IMR-90 (cell line): ENCODE data around the gene ARMC9. TPM values are rescaled to one million over a fixed set of nuclear protein-coding genes. Genes with fewer than 3 reads are reported as not detected.

Source experiments
- ATAC-seq: fragments of 200-7000 bp; cut with Tn5 transposase; 2 replicates; pipeline ENCODE4 v1.9.1; 2020; ENCODE audit warnings: low read depth, mild to moderate bottlenecking, moderate library complexity
- BruUV-seq: library from RNA; stranded (reverse); fragments of 400-500 nt; replicated peaks from 2 replicates; lab custom pipeline; 2021; lab: Mats Ljungman, UMichigan
- CTCF ChIA-PET: fragments of 300-600 bp; formaldehyde crosslinking; extraction: SDS; loops from one replicate; lab custom pipeline; 2021; ENCODE audit warnings: antibody characterized with exemption; lab: Yijun Ruan, JAX
- POLR2A ChIA-PET: fragments of 300-600 bp; sonication (Branson Sonifier 250); formaldehyde crosslinking; loops from one replicate; lab custom pipeline; 2022; ENCODE audit warnings: antibody characterized with exemption; ENCODE audit not compliant: unreplicated experiment; lab: Charles Lee
- DNase-seq: peaks from one replicate; pipeline ENCODE4 v3.0.0; 2013
- H2AFZ ChIP-seq: replicated peaks from 2 replicates; pipeline ENCODE3; 2013; ENCODE audit warnings: low read length, mild to moderate bottlenecking; ENCODE audit not compliant: poor library complexity
- H2AK5ac ChIP-seq: 2 replicates; pipeline ENCODE4 v1.6.1; 2013; ENCODE audit warnings: low read depth, low read length, inconsistent platforms
- H2AK9ac ChIP-seq: replicated peaks from 2 replicates; pipeline ENCODE3; 2013; ENCODE audit warnings: mild to moderate bottlenecking, low read depth, low read length, moderate library complexity; ENCODE audit not compliant: poor library complexity
- H2BK120ac ChIP-seq: 2 replicates; pipeline ENCODE4 v1.6.1; 2013; ENCODE audit warnings: low read depth, low read length, inconsistent platforms
- H2BK15ac ChIP-seq: 3 replicates; pipeline ENCODE4 v1.6.1; 2013; ENCODE audit warnings: low read depth, low read length, inconsistent platforms
- H2BK20ac ChIP-seq: 2 replicates; pipeline ENCODE4 v1.6.1; 2013; ENCODE audit warnings: low read depth, mild to moderate bottlenecking, inconsistent platforms, low read length, moderate library complexity
- H2BK5ac ChIP-seq: 2 replicates; pipeline ENCODE4 v1.6.1; 2013; ENCODE audit warnings: mild to moderate bottlenecking, low read depth, low read length, inconsistent platforms; ENCODE audit not compliant: poor library complexity, severe bottlenecking
- H3K14ac ChIP-seq: replicated peaks from 2 replicates; pipeline ENCODE4 v1.6.1; 2013; ENCODE audit warnings: low read depth, low read length, inconsistent platforms
- H3K18ac ChIP-seq: 2 replicates; pipeline ENCODE4 v1.6.1; 2013; ENCODE audit warnings: low read depth, low read length, control low read depth
- H3K23ac ChIP-seq: 2 replicates; pipeline ENCODE4 v1.6.1; 2013; ENCODE audit warnings: low read depth, low read length, inconsistent platforms
- H3K27ac ChIP-seq: 2 replicates; pipeline ENCODE4 v1.5.1; 2013; ENCODE audit warnings: mild to moderate bottlenecking, control low read depth, low read length; ENCODE audit not compliant: insufficient read depth
- H3K27me3 ChIP-seq: 2 replicates; pipeline ENCODE4 v1.6.1; 2013; ENCODE audit warnings: low read length; ENCODE audit not compliant: control insufficient read depth, insufficient read depth
- H3K36me3 ChIP-seq: 2 replicates; pipeline ENCODE4 v1.6.1; 2013; ENCODE audit warnings: low read length, mixed read lengths; ENCODE audit not compliant: control insufficient read depth, insufficient read depth
- H3K4ac ChIP-seq: 2 replicates; pipeline ENCODE4 v1.6.1; 2013; ENCODE audit warnings: low read depth, low read length, inconsistent platforms
- H3K4me1 ChIP-seq: 2 replicates; pipeline ENCODE4 v1.6.1; 2013; ENCODE audit warnings: low read length, mixed read lengths; ENCODE audit not compliant: control insufficient read depth, insufficient read depth
- H3K4me2 ChIP-seq: 2 replicates; pipeline ENCODE4 v1.6.1; 2013; ENCODE audit warnings: low read depth, mild to moderate bottlenecking, control low read depth, low read length, moderate library complexity
- H3K4me3 ChIP-seq: 2 replicates; pipeline ENCODE4 v1.5.1; 2013; ENCODE audit warnings: low read depth, mild to moderate bottlenecking, control low read depth, low read length, moderate library complexity; ENCODE audit not compliant: insufficient read depth
- H3K56ac ChIP-seq: 2 replicates; pipeline ENCODE4 v1.6.1; 2013; ENCODE audit warnings: low read length, inconsistent platforms; ENCODE audit not compliant: insufficient read depth; ENCODE audit errors: extremely low read depth
- H3K79me1 ChIP-seq, 2 experiments: 2 replicates each; pipeline ENCODE4 v1.6.1; 2013; ENCODE audit warnings: low read length in 2 of 2, inconsistent platforms in 1 of 2, low read depth in 1 of 2
- H3K9ac ChIP-seq: 2 replicates; pipeline ENCODE4 v1.6.1; 2013; ENCODE audit warnings: low read depth, low read length, control low read depth
- H3K9me1 ChIP-seq: 2 replicates; pipeline ENCODE4 v1.6.1; 2013; ENCODE audit warnings: low read length, inconsistent platforms; ENCODE audit not compliant: insufficient read depth
- H3K9me3 ChIP-seq: 2 replicates; pipeline ENCODE4 v1.6.1; 2013; ENCODE audit warnings: low read length; ENCODE audit not compliant: control insufficient read depth, insufficient read depth
- H4K20me1 ChIP-seq: 2 replicates; pipeline ENCODE4 v1.6.1; 2013; ENCODE audit warnings: low read length, inconsistent platforms; ENCODE audit not compliant: insufficient read depth
- H4K5ac ChIP-seq: 2 replicates; pipeline ENCODE4 v1.6.1; 2013; ENCODE audit warnings: mild to moderate bottlenecking, low read depth, low read length, control low read depth
- H4K8ac ChIP-seq, 2 experiments: 2 replicates each; pipeline ENCODE4 v1.6.1; 2013; ENCODE audit warnings: low read depth in 2 of 2, low read length in 2 of 2, control low read depth in 1 of 2, inconsistent platforms in 1 of 2
- H4K91ac ChIP-seq: 2 replicates; pipeline ENCODE4 v1.6.1; 2013; ENCODE audit warnings: low read depth, low read length, inconsistent platforms; ENCODE audit not compliant: insufficient read depth
- CHD1 ChIP-seq: IDR thresholded peaks from 2 replicates; pipeline ENCODE4 v1.6.1; 2012; ENCODE audit warnings: low read depth, low read length, improper control_type of control experiment
- RAD21 ChIP-seq: IDR thresholded peaks from 2 replicates; pipeline ENCODE4 v1.6.1; 2012; ENCODE audit warnings: low read length, improper control_type of control experiment
- WGBS, 2 experiments: methylation state at CpG; one replicate each; pipeline versions ENCODE4 v1.1.5 to v1.1.7; 2013; ENCODE audit warnings: missing lambda C conversion rate in 2 of 2; ENCODE audit not compliant: insufficient read length in 1 of 2; ENCODE audit errors: extremely low coverage in 2 of 2; 5-methylcytosine and 5-hydroxymethylcytosine counted together
- dilution Hi-C: fragments of 300-500 bp; cut with HindIII; formaldehyde crosslinking; loops from one replicate; pipeline ENCODE4 v1.14.3; 2018; ENCODE audit warnings: low sequenced_read_pairs; ENCODE audit not compliant: unreplicated experiment
- in situ Hi-C: fragments of 300-500 bp; cut with MboI; formaldehyde crosslinking; loops from 3 replicates; pipeline ENCODE4 v1.14.3; 2019; ENCODE audit warnings: low sequenced_read_pairs, inconsistent platforms, mixed read lengths
- intact Hi-C: fragments of 100-400 bp; cut with micrococcal nuclease; formaldehyde crosslinking; loops from 2 replicates; pipeline ENCODE4 v1.10.0; 2022
- polyA plus RNA-seq, 3 experiments: library from polyadenylated mRNA; depleted of rRNA; stranded (reverse); fragments of >200 nt; gene quantifications; 2 replicates each; pipeline ENCODE4 v1.2.3, GENCODE V29; 2012; ENCODE audit warnings: low replicate concordance in 1 of 3
- total RNA-seq: library from RNA; depleted of rRNA; stranded (reverse); fragments of >200 nt; gene quantifications from 2 replicates; pipeline ENCODE4 v1.2.3, GENCODE V29; 2012

The ARMC9 gene
- total and polyA plus RNA-seq, 2 of the 4 experiments (the other 2 are of a cell fraction), result 36.0 to 46.6 TPM

- Histone ChIP-seq H2AK5ac (peak overlapping the region; percentile 39; the same call in 1 of the 2 replicates), H3K27me3 (peaks cover 3% of the 10 kb centered on the region; the same call in 1 of the 2 replicates), H4K5ac (peak overlapping the region; percentile 58), H2AK9ac (peak overlapping the region; percentile 75), H3K27ac (no peak overlapping the region), H2BK15ac (no peak overlapping the region; the same call in 2 of the 3 replicates), H3K9me1 (no peaks in the 10 kb centered on the region), H4K20me1 (no peaks in the 10 kb centered on the region; the same call in 1 of the 2 replicates), H2BK20ac (peak overlapping the region; percentile 63), H3K4me2 (no peak overlapping the region), H2AFZ (peak overlapping the region; percentile 88), H2BK5ac (no peak overlapping the region), H3K56ac (no peak overlapping the region), H3K14ac (peak overlapping the region; percentile 19), H3K4me3 (no peak overlapping the region), H4K91ac (peak overlapping the region; percentile 73), H3K4me1 (peaks cover 9% of the 10 kb centered on the region), H3K36me3 (no peaks in the 10 kb centered on the region), H3K9me3 (peaks cover 4% of the 10 kb centered on the region), H3K23ac (no peak overlapping the region), H4K8ac (peak overlapping the region in 1 of 2 experiments; percentile 80; a peak in 2 of 4 replicates), H3K9ac (no peak overlapping the region; the same call in 1 of the 2 replicates), H3K79me1 (no peaks in the 10 kb centered on the region), H3K4ac (peak overlapping the region; percentile 74), H2BK120ac (peak overlapping the region; percentile 63; the same call in 1 of the 2 replicates), H3K18ac (0 out of 2 replicates have a peak overlapping the region, but pooled peaks have one; percentile 11)
- CTCF ChIA-PET, result no interaction called here
- WGBS, 2 experiments, result 43% methylated on average over 8 of the region's 26 CpGs; no CpG with 5 or more reads in 1 of the 2 experiments
- dilution Hi-C loops (no loop called here), intact Hi-C loops (no loop called here), in situ Hi-C loops (no loop called here)
- no TSS peak for BruUV-seq
- TF ChIP-seq RAD21 (0 out of 2 replicates have a peak, but pooled peaks have one; percentile 4), CHD1 (no peak)
- DNase-seq (peak; percentile 56), ATAC-seq (peak; percentile 80)
- POLR2A ChIA-PET, result interaction anchor here (0.5 kb wide), 1 partner anchor 76 kb away, joined by 6 read pairs; the partner anchor contains the start of gene NCL
Observed at GRCh38 chr2:231387904-231388724, 189.7 kb downstream of the ARMC9 start.
